K562 (cell line): ENCODE data around the gene HMCES.

Experiments used
- MAFF ChIP-seq: IDR thresholded peaks from 2 replicates; pipeline ENCODE4 v1.6.1; 2012; ENCODE audit warnings: low read length, improper control_type of control experiment
- MAFK ChIP-seq: IDR thresholded peaks from 2 replicates; pipeline ENCODE4 v1.6.1; 2011; ENCODE audit warnings: low read length, improper control_type of control experiment
- NFYB ChIP-seq: IDR thresholded peaks from 2 replicates; pipeline ENCODE4 v1.6.1; 2011; ENCODE audit warnings: mild to moderate bottlenecking, moderate library complexity; ENCODE audit not compliant: insufficient read length; ENCODE audit errors: extremely low read depth
- RNF2 ChIP-seq: sonication (generic); IDR thresholded peaks from 2 replicates; pipeline ENCODE4 v1.6.1; 2016
- SOX6 ChIP-seq: fragments of 450-650 bp; IDR thresholded peaks from 2 replicates; pipeline ENCODE4 v1.6.1; 2014; ENCODE audit warnings: mild to moderate bottlenecking
- STAT6 ChIP-seq: sonication (generic); formaldehyde crosslinking; IDR thresholded peaks from 2 replicates; pipeline ENCODE4 v1.8.1; 2023; ENCODE audit warnings: mild to moderate bottlenecking, missing genetic modification reagents
- ZFP1 ChIP-seq: fragments of 450-650 bp; formaldehyde crosslinking; IDR thresholded peaks from 2 replicates; pipeline ENCODE4 v1.4.0; 2020; ENCODE audit warnings: mild to moderate bottlenecking, mixed read lengths

- TF ChIP-seq SOX6 (no peak), MAFF (no peak), STAT6 (no peak), RNF2 (no peak), MAFK (no peak), ZFP1 (CRISPR knock-in tag) (no peak), NFYB (no peak)
Measured at GRCh38 chr3:129315223-129315997, 36.7 kb downstream of the HMCES start.
